Fibroblast of skin of left quadriceps (primary cell): ENCODE measurements around the gene TSPAN18.

Experiments
- DNase-seq, 2 experiments: peaks; one replicate each; pipeline ENCODE4 v3.0.0-alpha.2; 2013; ENCODE audit warnings: low read depth in 2 of 2

Gene TSPAN18

GRCh38 chr11:44916331-44916730 is 189.6 kb downstream of the TSPAN18 start:
- DNase-seq = no peak

- DNase-seq = no peak
Measured at GRCh38 chr11:44916801-44917385, 190.1 kb downstream of the TSPAN18 start.

- DNase-seq = no peak
Measured at GRCh38 chr11:44917741-44918140, 191.0 kb downstream of the TSPAN18 start.

GRCh38 chr11:44920451-44920850 is 193.7 kb downstream of the TSPAN18 start:
- no peak for DNase-seq

- no peak for DNase-seq
Measured at GRCh38 chr11:44923115-44923514, 196.4 kb downstream of the TSPAN18 start.

- DNase-seq = no peak
Measured at GRCh38 chr11:44923806-44924205, 197.0 kb downstream of the TSPAN18 start.

GRCh38 chr11:44926036-44926435 is 199.3 kb downstream of the TSPAN18 start:
- DNase-seq = no peak

GRCh38 chr11:44927174-44927661 is 200.5 kb downstream of the TSPAN18 start:
- peak; percentile 14 to 21 for DNase-seq

GRCh38 chr11:44928144-44928543 is 201.4 kb downstream of the TSPAN18 start:
- no peak for DNase-seq

GRCh38 chr11:44928816-44929215 is 202.1 kb downstream of the TSPAN18 start:
- no peak for DNase-seq

- no peak for DNase-seq
Measured at GRCh38 chr11:44930588-44931302, 204.0 kb downstream of the TSPAN18 start.

GRCh38 chr11:44931466-44931865 is 204.7 kb downstream of the TSPAN18 start:
- no peak for DNase-seq

GRCh38 chr11:44934110-44934509 is 207.3 kb downstream of the TSPAN18 start:
- no peak for DNase-seq

GRCh38 chr11:44934735-44935250 is 208.0 kb downstream of the TSPAN18 start:
- DNase-seq = no peak

- peak; percentile 47 to 48 for DNase-seq
Measured at GRCh38 chr11:44936525-44936924, 209.8 kb downstream of the TSPAN18 start.

- DNase-seq = no peak
Measured at GRCh38 chr11:44936951-44937543, 210.3 kb downstream of the TSPAN18 start.

- no peak for DNase-seq
Measured at GRCh38 chr11:44938066-44938691, 211.4 kb downstream of the TSPAN18 start.

- DNase-seq = no peak
Measured at GRCh38 chr11:44939673-44940395, 213.1 kb downstream of the TSPAN18 start.

GRCh38 chr11:44940404-44940803 is 213.6 kb downstream of the TSPAN18 start:
- DNase-seq = no peak

GRCh38 chr11:44940835-44941234 is 214.1 kb downstream of the TSPAN18 start:
- no peak for DNase-seq

GRCh38 chr11:44941259-44942021 is 214.7 kb downstream of the TSPAN18 start:
- DNase-seq = no peak
